ENCODE measurements around the gene GBX1.

The GBX1 gene

DNA sequence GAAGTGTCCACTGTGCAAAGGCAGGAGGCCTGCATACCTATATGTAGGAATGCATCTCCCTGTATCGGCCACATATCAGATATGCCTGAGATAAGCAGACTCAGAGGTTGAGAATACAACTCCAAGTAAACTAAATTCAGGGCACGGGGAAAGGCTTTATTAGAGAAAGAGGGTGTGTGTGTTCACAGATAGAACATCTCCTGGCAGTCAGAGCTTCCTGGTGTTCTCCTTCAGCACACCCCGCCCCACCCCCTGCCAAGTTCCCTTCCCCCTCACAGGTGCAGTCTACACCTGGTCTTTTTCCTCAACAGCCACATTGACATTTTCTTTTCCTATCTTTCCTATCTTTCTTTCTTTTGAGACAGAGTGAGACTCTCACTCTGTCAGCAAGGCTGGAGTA, 17.1 kb downstream of the GBX1 start:
- Histone ChIP-seq H3K27ac (no peak overlapping the region), H3K27me3 (replicated peaks) (peaks cover 37% of the 10 kb centered on the region), H3K36me3 (replicated peaks) (no peaks in the 10 kb centered on the region), H3K4me3 (ENCODE audit: low read depth, low read length) (no peak overlapping the region)
- TF ChIP-seq, protein P1, sequence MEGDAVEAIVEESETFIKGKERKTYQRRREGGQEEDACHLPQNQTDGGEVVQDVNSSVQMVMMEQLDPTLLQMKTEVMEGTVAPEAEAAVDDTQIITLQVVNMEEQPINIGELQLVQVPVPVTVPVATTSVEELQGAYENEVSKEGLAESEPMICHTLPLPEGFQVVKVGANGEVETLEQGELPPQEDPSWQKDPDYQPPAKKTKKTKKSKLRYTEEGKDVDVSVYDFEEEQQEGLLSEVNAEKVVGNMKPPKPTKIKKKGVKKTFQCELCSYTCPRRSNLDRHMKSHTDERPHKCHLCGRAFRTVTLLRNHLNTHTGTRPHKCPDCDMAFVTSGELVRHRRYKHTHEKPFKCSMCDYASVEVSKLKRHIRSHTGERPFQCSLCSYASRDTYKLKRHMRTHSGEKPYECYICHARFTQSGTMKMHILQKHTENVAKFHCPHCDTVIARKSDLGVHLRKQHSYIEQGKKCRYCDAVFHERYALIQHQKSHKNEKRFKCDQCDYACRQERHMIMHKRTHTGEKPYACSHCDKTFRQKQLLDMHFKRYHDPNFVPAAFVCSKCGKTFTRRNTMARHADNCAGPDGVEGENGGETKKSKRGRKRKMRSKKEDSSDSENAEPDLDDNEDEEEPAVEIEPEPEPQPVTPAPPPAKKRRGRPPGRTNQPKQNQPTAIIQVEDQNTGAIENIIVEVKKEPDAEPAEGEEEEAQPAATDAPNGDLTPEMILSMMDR (IDR thresholded peaks at IDR 0.05; ENCODE audit: low read depth, low read length, missing control alignments), result no peak
- in situ Hi-C loops (cut with HindIII; ENCODE audit: low pct_ligation_motif_present, low sequenced_read_pairs), result no loop called here
- DNase-seq, result no peak

DNA sequence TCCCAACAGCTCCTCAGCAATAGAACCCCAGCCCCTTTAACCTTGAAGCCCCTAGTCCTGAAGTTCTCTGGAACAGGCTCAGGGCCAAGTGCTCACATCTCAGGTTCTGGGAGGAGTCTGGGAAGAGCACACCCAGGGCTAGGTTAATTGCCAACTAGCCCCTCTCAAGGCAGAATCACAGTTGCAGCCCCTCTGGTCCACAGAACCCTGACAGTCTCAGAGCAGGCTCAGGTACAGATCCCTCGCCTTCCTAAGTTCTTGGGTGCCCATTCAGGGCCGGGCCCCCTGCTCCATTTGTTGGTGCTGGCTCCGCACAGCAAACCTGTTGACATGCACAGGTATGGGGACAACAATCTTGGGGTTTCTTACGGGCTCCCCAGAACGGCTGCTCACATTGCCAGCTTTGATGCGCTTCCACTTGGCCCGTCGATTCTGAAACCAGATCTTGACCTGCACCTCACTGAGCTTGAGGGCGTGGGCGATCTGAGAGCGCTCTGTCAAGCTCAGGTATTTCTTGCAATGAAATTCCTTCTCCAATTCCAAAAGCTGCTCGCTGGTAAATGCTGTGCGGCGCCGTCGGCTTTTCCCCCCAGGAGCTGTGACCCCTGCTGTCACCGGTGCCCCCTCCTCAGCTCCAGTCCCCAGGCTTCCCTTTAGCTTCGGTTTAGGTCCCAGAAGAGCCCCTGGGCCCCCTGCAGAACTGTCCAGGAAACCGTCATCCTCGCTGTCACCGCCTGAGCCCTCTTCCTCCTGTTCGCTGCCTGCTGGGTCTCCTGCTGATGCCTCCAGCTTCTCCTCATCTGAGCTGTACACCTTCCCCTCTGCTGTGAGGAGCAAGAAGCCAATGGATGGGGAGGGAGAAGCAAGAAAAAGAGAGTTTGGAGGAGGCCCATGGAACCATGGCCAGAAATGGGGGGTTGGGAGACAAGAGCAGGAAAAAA, 18.9 kb downstream of the GBX1 start:
- Histone ChIP-seq H3K27ac (no peak overlapping the region), H3K4me3 (ENCODE audit: low read depth, low read length) (no peak overlapping the region), H3K36me3 (replicated peaks) (peaks cover 8% of the 10 kb centered on the region), H3K27me3 (replicated peaks) (peaks cover 37% of the 10 kb centered on the region)
- in situ Hi-C loops (cut with HindIII; ENCODE audit: low pct_ligation_motif_present, low sequenced_read_pairs), result no loop called here
- DNase-seq, result no peak
- TF ChIP-seq, protein P1 (IDR thresholded peaks at IDR 0.05; ENCODE audit: low read depth, low read length, missing control alignments), result no peak

DNA sequence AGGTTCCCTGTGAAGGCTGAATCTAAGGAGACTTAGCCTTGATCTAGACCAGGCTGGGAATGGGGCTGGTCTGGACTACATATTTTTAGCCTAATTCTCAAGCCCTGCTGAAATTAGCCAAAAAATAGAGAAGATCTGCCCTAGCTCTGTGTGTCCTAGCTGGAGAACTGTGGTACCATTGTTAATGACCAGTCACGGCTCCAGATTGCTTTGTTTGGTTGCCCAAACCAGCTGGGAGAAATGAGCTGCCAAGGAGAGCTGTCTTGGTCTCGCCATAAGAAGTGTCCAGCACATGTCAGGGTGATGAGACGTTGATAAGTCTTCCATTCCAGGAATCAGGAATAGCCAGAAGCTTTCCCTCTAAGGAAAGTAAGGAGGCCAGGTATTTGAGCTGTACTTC, 20.7 kb downstream of the GBX1 start:
- peaks cover 17% of the 10 kb centered on the region for H3K36me3 ChIP-seq (replicated peaks)
- TF ChIP-seq, protein P1 (IDR thresholded peaks at IDR 0.05; ENCODE audit: low read depth, low read length, missing control alignments), result no peak
- in situ Hi-C loops (cut with HindIII; ENCODE audit: low pct_ligation_motif_present, low sequenced_read_pairs), result no loop called here
- no peak overlapping the region for H3K4me3 ChIP-seq (ENCODE audit: low read depth, low read length)
- H3K27me3 ChIP-seq (replicated peaks), result peaks cover 23% of the 10 kb centered on the region
- no peak overlapping the region for H3K27ac ChIP-seq
- no peak for DNase-seq

DNA sequence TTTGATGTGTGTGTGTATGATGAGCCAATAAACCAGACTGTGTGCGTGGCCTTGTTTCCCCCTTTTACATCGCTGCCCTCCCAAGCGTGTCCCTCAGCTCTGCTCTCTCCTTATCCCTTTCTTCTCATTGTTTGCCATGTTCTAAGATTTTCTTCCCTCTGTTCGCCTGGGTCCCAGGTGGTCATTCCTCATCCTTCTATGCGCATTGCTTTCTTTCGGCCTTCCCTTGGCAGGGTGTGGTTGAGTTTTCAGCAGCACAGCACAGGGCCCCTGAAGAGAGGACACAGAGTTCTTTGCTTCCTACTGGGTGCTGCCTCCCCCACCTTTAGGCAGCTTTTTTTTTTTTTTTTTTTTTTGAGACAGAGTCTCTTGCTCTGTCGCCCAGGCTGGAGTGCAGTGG, 23.1 kb downstream of the GBX1 start:
- in situ Hi-C loops (cut with HindIII; ENCODE audit: low pct_ligation_motif_present, low sequenced_read_pairs), result no loop called here
- Histone ChIP-seq H3K27me3 (replicated peaks) (peaks cover 9% of the 10 kb centered on the region), H3K27ac (no peak overlapping the region), H3K36me3 (replicated peaks) (peaks cover 26% of the 10 kb centered on the region), H3K4me3 (ENCODE audit: low read depth, low read length) (no peak overlapping the region)
- no peak for DNase-seq
- TF ChIP-seq, protein P1 (IDR thresholded peaks at IDR 0.05; ENCODE audit: low read depth, low read length, missing control alignments), result no peak

DNA sequence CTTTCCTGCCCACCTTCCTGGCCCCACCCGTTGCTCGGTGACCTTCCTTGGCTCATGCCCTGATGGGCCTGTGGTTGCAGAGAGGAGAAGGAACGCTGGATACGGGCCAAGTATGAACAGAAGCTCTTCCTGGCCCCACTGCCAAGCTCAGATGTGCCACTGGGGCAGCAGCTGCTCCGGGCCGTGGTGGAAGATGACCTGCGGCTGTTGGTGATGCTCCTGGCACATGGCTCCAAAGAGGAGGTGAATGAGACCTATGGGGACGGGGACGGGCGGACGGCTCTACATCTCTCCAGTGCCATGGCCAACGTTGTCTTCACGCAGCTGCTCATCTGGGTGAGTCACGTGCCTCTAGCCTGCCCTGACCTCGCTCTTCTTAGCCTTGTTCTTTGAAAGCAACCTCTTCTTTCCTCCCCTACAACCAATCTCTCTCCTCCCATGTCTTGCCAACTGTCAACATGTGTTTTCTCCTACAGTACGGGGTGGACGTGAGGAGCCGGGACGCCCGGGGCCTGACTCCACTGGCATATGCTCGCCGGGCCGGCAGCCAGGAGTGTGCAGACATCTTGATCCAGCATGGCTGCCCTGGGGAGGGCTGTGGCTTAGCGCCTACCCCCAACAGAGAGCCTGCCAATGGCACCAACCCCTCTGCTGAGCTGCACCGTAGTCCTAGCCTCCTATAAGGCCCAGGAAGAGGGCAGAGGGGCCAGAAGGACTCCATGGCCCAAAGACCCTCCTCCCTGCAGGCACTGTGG, 24.1 kb downstream of the GBX1 start:
- TF ChIP-seq, protein P1 (IDR thresholded peaks at IDR 0.05; ENCODE audit: low read depth, low read length, missing control alignments), result no peak
- in situ Hi-C loops (cut with HindIII; ENCODE audit: low pct_ligation_motif_present, low sequenced_read_pairs), result no loop called here
- no peak overlapping the region for H3K4me3 ChIP-seq (ENCODE audit: low read depth, low read length)
- H3K27ac ChIP-seq, result no peak overlapping the region
- peaks cover 2% of the 10 kb centered on the region for H3K27me3 ChIP-seq (replicated peaks)
- peaks cover 26% of the 10 kb centered on the region for H3K36me3 ChIP-seq (replicated peaks)
- no peak for DNase-seq

All from brain microvascular endothelial cell (primary cell).